ENCODE results near the gene MRTFA.
"Not testable (repeated sequence)": the region's sequence is repeated elsewhere in the genome, so short reads cannot be mapped to it uniquely, and the experiment has no call there.

Gene MRTFA

GRCh38 chr22:40679249-40679963, 42.9 kb upstream of the MRTFA start, which contains the start of gene MCHR1:
MCHR1 (plus strand) TSS chr22:40679484; CDS start chr22:40679653, 169 bp downstream.
- no peak for TF ChIP-seq CTCF (IDR thresholded peaks at IDR 0.05; ENCODE audit: low read depth, low read length, missing control alignments)
- DNase-seq (ENCODE audit: extremely low read depth, low read depth), result no peak
- 0 out of 2 replicates have a peak within 1 kb of the TSS, but pooled peaks have one; percentile 11 for H3K4me3 ChIP-seq (replicated peaks; ENCODE audit: low read depth, low read length)

DNA sequence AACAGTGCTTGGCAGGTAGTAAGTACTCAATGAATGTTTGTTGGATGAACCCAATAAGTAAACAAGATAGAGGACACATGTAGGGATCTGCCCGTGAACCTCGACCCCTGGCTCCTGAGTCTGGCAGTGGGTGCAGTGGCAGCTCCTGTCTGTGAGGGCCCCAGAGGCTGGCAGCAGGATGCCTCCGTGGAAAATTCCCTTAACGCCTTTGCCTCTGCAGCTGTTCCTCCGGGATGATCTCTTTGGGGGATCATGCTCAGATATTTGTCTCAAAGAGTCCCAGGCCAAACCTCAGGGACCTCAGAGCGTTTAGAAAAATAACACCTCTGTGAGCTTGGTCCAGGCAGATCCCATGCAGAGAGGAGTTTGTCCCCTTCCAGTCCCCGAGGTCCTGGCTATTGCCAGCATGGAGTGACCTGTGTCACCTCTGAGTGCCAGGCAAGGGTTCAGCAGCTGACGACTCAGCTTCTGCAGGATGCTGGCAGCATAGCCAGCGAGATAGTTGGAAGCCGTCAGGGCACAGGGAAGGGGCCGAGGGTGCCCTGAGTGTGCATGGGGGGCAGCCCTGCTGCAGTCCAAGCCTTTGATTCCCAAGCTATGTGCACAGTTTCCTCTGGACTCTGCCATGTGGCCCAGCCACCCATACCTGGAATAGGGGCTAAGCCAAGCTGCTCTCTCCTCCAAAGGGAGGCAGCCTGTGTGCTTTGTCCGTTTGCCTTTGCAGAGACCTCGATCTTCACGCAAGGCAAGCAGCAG, 42.2 kb upstream of the MRTFA start:
- TF ChIP-seq CTCF (IDR thresholded peaks at IDR 0.05; ENCODE audit: low read depth, low read length, missing control alignments), result no peak
- no peak overlapping the region for H3K4me3 ChIP-seq (replicated peaks; ENCODE audit: low read depth, low read length)
- DNase-seq (ENCODE audit: extremely low read depth, low read depth), result no peak

- no peak for TF ChIP-seq CTCF (IDR thresholded peaks at IDR 0.05; ENCODE audit: low read depth, low read length, missing control alignments)
- no peak overlapping the region for H3K4me3 ChIP-seq (replicated peaks; ENCODE audit: low read depth, low read length)
- DNase-seq (ENCODE audit: extremely low read depth, low read depth), result no peak
Measured at GRCh38 chr22:40676644-40677043, 40.1 kb upstream of the MRTFA start.

DNA sequence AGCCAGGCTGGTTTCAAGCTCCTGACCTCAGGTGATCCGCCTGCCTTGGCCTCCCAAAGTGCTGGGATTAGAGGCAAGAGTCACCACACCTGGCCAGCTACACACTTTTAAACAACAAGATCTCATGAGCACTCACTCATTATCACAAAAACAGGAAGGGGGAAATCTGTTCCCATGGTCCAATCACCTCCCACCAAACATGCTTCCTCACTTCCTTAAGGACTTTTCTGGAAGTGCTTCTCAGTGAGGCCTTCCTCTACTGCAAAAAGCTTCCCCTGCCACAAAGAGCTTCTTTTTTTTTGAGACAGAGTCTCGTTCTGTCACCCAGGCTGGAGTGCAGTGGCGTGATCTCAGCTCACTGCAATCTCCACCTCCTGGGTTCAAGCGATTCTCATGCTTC, 39.6 kb upstream of the MRTFA start:
- DNase-seq (ENCODE audit: extremely low read depth, low read depth); H3K4me3 ChIP-seq (replicated peaks; ENCODE audit: low read depth, low read length): not testable (repeated sequence)

GRCh38 chr22:40674274-40674673, 37.8 kb upstream of the MRTFA start:
- H3K4me3 ChIP-seq (replicated peaks; ENCODE audit: low read depth, low read length), result no peak overlapping the region
- TF ChIP-seq CTCF (IDR thresholded peaks at IDR 0.05; ENCODE audit: low read depth, low read length, missing control alignments), result no peak
- no peak for DNase-seq (ENCODE audit: extremely low read depth, low read depth)

- no peak for DNase-seq (ENCODE audit: extremely low read depth, low read depth)
- no peak overlapping the region for H3K4me3 ChIP-seq (replicated peaks; ENCODE audit: low read depth, low read length)
Measured at GRCh38 chr22:40673017-40673416, 36.5 kb upstream of the MRTFA start.

More at GRCh38 chr22:40673017-40673416, 36.5 kb upstream of the MRTFA start:
- TF ChIP-seq CTCF (IDR thresholded peaks at IDR 0.05; ENCODE audit: low read depth, low read length, missing control alignments), result no peak

Measured in HFF-Myc (cell line).